ENCODE results near the gene HEATR1. TPM values are rescaled to one million over a fixed set of nuclear protein-coding genes. Genes with fewer than 3 reads are reported as not detected.

HEATR1 gene
- total and polyA plus RNA-seq, 4 donors = 4.2 to 37.5 (median 19.6) TPM

- H3K9me3 ChIP-seq (ENCODE audit: control insufficient read depth in 4 of 4, insufficient read depth in 3 of 4, low read length in 3 of 4) = peaks cover 0 to 8% (median 3%) of the 10 kb centered on the region in 4 donors
- TF ChIP-seq, protein P1, sequence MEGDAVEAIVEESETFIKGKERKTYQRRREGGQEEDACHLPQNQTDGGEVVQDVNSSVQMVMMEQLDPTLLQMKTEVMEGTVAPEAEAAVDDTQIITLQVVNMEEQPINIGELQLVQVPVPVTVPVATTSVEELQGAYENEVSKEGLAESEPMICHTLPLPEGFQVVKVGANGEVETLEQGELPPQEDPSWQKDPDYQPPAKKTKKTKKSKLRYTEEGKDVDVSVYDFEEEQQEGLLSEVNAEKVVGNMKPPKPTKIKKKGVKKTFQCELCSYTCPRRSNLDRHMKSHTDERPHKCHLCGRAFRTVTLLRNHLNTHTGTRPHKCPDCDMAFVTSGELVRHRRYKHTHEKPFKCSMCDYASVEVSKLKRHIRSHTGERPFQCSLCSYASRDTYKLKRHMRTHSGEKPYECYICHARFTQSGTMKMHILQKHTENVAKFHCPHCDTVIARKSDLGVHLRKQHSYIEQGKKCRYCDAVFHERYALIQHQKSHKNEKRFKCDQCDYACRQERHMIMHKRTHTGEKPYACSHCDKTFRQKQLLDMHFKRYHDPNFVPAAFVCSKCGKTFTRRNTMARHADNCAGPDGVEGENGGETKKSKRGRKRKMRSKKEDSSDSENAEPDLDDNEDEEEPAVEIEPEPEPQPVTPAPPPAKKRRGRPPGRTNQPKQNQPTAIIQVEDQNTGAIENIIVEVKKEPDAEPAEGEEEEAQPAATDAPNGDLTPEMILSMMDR (IDR thresholded peaks at IDR 0.05; ENCODE audit: control extremely low read depth, extremely low read depth) = no peak
- H3K4me1 ChIP-seq (ENCODE audit: control insufficient read depth in 5 of 5, insufficient read depth in 5 of 5, low read length in 5 of 5) = no peaks in the 10 kb centered on the region
- no peaks in the 10 kb centered on the region for H3K27me3 ChIP-seq (ENCODE audit: control insufficient read depth in 3 of 3, insufficient read depth in 3 of 3, low read length in 2 of 3)
- no peaks in the 10 kb centered on the region for H3K36me3 ChIP-seq (ENCODE audit: control insufficient read depth in 4 of 4, insufficient read depth in 4 of 4, low read length in 4 of 4)
- no peak overlapping the region for H3K27ac ChIP-seq (ENCODE audit: low read depth in 1 of 2, low read length in 1 of 2)
- no peak overlapping the region for H3K9ac ChIP-seq (ENCODE audit: insufficient read depth in 1 of 2, low read length in 2 of 2)
- WGBS, 2 donors = 75 to 76% methylated on average over 6 of the region's 6 CpGs
- ATAC-seq (ENCODE audit: insufficient read depth, low FRiP score) = no peak
- no peak for DNase-seq
- no peak overlapping the region for H3K4me3 ChIP-seq
These were observed 15.1 kb upstream of the HEATR1 start for GRCh38 chr1:236619398-236619797.

- DNase-seq (no peak), ATAC-seq (ENCODE audit: insufficient read depth, low FRiP score) (no peak)
- no peak overlapping the region for H3K4me3 ChIP-seq
- peaks cover 0 to 8% (median 3%) of the 10 kb centered on the region in 4 donors for H3K9me3 ChIP-seq (ENCODE audit: control insufficient read depth in 4 of 4, insufficient read depth in 3 of 4, low read length in 3 of 4)
- 79 to 85% methylated on average over 5 of the region's 5 CpGs for WGBS, 2 donors
- no peaks in the 10 kb centered on the region for H3K36me3 ChIP-seq (ENCODE audit: control insufficient read depth in 4 of 4, insufficient read depth in 4 of 4, low read length in 4 of 4)
- H3K4me1 ChIP-seq (ENCODE audit: control insufficient read depth in 5 of 5, insufficient read depth in 5 of 5, low read length in 5 of 5) = no peaks in the 10 kb centered on the region
- no peak overlapping the region for H3K9ac ChIP-seq (ENCODE audit: insufficient read depth in 1 of 2, low read length in 2 of 2)
- TF ChIP-seq, protein P1 (IDR thresholded peaks at IDR 0.05; ENCODE audit: control extremely low read depth, extremely low read depth) = no peak
- H3K27me3 ChIP-seq (ENCODE audit: control insufficient read depth in 3 of 3, insufficient read depth in 3 of 3, low read length in 2 of 3) = no peaks in the 10 kb centered on the region
- H3K27ac ChIP-seq (ENCODE audit: low read depth in 1 of 2, low read length in 1 of 2) = no peak overlapping the region
These were observed 14.2 kb upstream of the HEATR1 start for GRCh38 chr1:236618507-236618906.

- no peak for DNase-seq
- 90 to 92% methylated on average over 12 of the region's 12 CpGs for WGBS, 2 donors
- H3K9me3 ChIP-seq (ENCODE audit: control insufficient read depth in 4 of 4, insufficient read depth in 3 of 4, low read length in 3 of 4) = no peaks in the 10 kb centered on the region
- H3K9ac ChIP-seq (ENCODE audit: insufficient read depth in 1 of 2, low read length in 2 of 2) = no peak overlapping the region
- no peaks in the 10 kb centered on the region for H3K36me3 ChIP-seq (ENCODE audit: control insufficient read depth in 4 of 4, insufficient read depth in 4 of 4, low read length in 4 of 4)
- no peak overlapping the region for H3K27ac ChIP-seq (ENCODE audit: low read depth in 1 of 2, low read length in 1 of 2)
- ATAC-seq (ENCODE audit: insufficient read depth, low FRiP score) = no peak
- no peaks in the 10 kb centered on the region for H3K4me1 ChIP-seq (ENCODE audit: control insufficient read depth in 5 of 5, insufficient read depth in 5 of 5, low read length in 5 of 5)
- H3K4me3 ChIP-seq = no peak overlapping the region
- TF ChIP-seq, protein P1 (IDR thresholded peaks at IDR 0.05; ENCODE audit: control extremely low read depth, extremely low read depth) = no peak
- H3K27me3 ChIP-seq (ENCODE audit: control insufficient read depth in 3 of 3, insufficient read depth in 3 of 3, low read length in 2 of 3) = no peaks in the 10 kb centered on the region
These were observed 11.3 kb upstream of the HEATR1 start for GRCh38 chr1:236615399-236616148.
